GM18519 (cell line): ENCODE measurements around the gene KCNJ11.
"Not testable (repeated sequence)": the region's sequence is repeated elsewhere in the genome, so short reads cannot be mapped to it uniquely, and the experiment has no call there.

ENCODE experiments used
- ATAC-seq: cut with Tn5 transposase; IDR thresholded peaks from one replicate; pipeline ENCODE4 v1.9.1; 2021; ENCODE audit warnings: mild to moderate bottlenecking, moderate library complexity; ENCODE audit not compliant: unreplicated experiment, low FRiP score

The KCNJ11 gene

GRCh38 chr11:17388609-17389210 lies at the start of gene KCNJ11:
TSS of gene KCNJ11 (minus strand) at chr11:17388659. CDS start at chr11:17388091, 568 bp downstream.
- ATAC-seq = no peak

GRCh38 chr11:17437366-17437765 lies 48.9 kb upstream of the KCNJ11 start:
- no peak for ATAC-seq

DNA sequence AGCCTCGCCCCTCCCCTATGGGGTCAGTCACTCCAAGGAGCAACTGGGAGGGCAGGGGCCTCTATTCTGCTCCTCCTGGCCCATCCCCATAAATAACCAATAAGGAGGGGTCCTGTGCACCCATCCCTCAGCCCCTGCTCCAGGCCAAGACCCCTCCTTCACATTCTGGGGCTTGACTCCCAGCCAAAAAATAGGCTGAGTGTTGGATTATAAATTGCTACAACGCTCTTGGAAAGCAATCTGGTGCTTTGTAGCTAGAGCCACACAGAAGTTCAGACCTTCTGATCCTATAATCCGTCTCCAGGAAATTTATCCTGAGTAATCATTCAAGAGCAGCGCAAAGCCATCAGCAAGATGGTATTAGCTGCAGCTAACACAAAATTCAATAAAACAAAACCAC lies 45.6 kb upstream of the KCNJ11 start:
- no peak for ATAC-seq

GRCh38 chr11:17432002-17432401 lies 43.5 kb upstream of the KCNJ11 start:
- no peak for ATAC-seq

DNA sequence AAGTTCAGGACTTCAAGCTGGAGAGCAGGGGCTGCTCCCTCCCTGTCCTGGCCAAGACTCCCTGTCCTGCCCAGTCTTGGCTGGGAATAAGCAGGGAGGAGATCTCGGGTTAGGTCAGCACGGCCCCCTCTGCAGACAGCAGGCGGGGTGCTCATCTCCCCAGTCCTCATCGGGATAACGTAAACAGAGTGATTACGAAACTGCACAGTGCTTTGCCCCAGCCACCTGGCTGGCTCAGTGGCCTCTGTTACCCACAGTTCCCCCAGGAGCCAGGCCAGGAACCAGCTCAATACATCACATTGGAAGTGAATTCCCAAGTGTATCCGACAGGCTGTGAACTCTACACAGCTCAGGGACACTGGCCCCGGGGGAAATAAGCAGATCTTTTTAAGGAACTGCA lies 42.7 kb upstream of the KCNJ11 start:
- no peak for ATAC-seq

DNA sequence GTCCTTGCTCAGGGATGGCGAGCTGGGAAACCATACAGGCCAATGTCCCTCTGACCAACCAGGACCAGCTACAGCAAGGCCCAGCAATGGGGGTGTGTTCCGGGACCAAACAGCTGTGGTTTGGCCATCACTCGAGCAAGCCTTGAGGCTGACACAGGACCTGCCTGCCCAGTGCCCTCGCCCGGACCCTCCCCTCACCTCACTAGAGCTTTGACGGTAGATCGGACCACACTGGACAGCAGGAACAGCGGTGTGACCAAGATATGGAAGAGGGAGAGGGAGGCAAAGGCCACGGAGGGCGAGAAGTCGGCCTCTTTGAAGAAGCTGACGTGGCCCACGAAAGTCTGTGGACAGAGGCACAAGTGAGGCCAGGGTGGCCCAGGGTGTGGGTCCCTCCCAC lies 42.2 kb upstream of the KCNJ11 start:
- no peak for ATAC-seq

GRCh38 chr11:17428925-17429324 lies 40.5 kb upstream of the KCNJ11 start:
- ATAC-seq = no peak

DNA sequence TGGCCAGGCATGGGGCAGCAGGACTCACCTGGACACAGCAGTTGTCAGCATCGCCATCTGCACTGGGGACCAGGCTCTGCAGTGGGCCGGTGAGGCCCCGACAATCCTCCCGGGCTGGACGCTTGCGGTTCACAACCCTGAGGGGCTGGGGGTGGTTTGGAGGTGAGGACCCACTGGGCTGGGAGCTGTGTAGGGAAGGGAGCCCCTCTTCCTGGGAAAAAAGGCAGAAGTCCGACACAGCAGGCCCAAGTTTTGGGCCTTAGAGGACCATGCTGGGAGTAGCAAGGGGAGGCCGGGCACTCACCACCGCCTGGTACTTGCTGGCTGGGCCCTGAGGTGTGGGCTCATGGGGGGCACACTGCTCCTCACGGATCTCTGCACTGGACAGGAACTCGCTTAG lies 39.8 kb upstream of the KCNJ11 start:
- no peak for ATAC-seq

- not testable (repeated sequence) for ATAC-seq
These were observed 37.8 kb upstream of the KCNJ11 start for GRCh38 chr11:17426233-17426632.

GRCh38 chr11:17423533-17424310 lies 35.3 kb upstream of the KCNJ11 start:
- no peak for ATAC-seq

DNA sequence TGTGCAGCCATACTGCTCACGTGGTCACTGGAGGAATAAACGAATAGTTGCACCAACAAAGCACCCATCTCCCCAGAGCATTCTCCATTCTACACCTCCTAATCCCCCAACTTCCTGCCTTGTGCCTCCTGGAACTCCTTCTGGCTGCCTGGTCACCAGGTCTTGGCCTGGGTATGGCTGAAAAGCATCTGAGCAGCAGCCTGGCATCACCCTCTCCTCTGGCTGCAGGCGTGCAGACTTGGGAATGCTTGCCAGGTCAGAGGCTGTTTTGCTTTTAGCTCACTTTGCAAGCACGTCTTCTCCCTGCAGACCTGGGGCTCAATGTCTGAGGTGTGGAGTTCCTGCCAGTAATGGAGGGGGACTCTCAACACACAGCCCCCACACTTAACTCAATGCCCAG lies 33.3 kb upstream of the KCNJ11 start:
- no peak for ATAC-seq

GRCh38 chr11:17418444-17419081 lies 30.1 kb upstream of the KCNJ11 start:
- ATAC-seq = no peak

- ATAC-seq = no peak
These were observed 28.0 kb upstream of the KCNJ11 start for GRCh38 chr11:17416492-17416891.

GRCh38 chr11:17415523-17416104 lies 27.2 kb upstream of the KCNJ11 start:
- ATAC-seq = no peak

DNA sequence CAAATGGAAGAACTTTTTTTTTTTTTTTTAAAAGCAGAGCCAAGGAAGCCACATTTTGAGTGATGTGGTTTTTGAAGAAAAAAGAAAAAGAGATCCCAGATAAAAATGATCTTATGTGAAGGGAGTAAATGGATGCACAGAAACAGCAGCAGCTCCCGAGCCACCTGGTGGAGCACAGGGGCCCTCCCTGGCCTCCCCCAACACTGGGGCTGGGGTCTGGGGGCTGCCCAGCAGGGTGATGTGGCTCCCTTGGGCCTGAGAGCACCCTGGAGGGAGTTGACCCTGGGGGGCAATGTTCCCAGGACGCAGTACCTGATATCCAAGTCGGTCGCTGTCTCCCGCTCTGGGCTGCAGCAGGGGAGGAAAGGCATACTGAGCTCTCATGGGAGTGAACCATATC lies 26.5 kb upstream of the KCNJ11 start:
- ATAC-seq = no peak

DNA sequence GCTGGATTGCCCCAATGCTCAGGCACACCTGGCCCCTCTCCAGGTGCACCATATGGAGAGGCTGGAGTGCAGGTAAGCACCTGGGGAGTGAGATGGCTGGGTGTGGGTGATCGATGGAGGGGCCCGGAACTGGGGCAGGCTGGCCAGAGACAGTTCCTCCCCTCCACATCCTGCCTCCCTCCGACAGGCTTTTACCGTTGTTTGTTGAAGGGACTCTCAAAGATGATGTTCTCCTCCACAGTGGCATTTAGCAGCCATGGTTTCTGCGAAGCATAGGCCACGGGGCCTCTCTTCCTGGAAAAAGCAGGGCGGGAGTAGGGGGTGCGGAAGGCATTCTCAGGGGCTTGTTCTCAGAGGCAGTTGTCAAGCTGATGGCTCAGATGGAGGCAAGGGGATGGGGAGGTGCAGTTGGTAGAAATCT lies 25.9 kb upstream of the KCNJ11 start:
- ATAC-seq = no peak

GRCh38 chr11:17413414-17414316 lies 25.2 kb upstream of the KCNJ11 start:
- no peak for ATAC-seq

- ATAC-seq = no peak
These were observed 24.2 kb upstream of the KCNJ11 start for GRCh38 chr11:17412488-17413180.

GRCh38 chr11:17411418-17411817 lies 23.0 kb upstream of the KCNJ11 start:
- ATAC-seq = no peak
